Endothelial cell of umbilical vein (primary cell): ENCODE measurements around the gene OCRL. TPM values are rescaled to one million over a fixed set of nuclear protein-coding genes. Genes with fewer than 3 reads are reported as not detected.

Experiments used
- BruUV-seq: library from RNA; stranded (reverse); fragments of 400-500 nt; replicated peaks from 2 replicates; lab custom pipeline; 2021; lab: Mats Ljungman, UMichigan
- CTCF ChIA-PET: fragments of 300-600, 350-600 bp; sonication (Branson Sonifier 250); formaldehyde crosslinking; loops from one replicate; lab custom pipeline; 2021; ENCODE audit warnings: antibody characterized with exemption, inconsistent platforms; lab: Charles Lee
- POLR2A ChIA-PET: fragments of 300-600, 350-600 bp; sonication (Branson Sonifier 250); formaldehyde crosslinking; loops from one replicate; lab custom pipeline; 2021; ENCODE audit warnings: antibody characterized with exemption, inconsistent platforms; lab: Charles Lee
- DNase-seq: peaks from one replicate; pipeline ENCODE4 v3.0.0-alpha.2; 2011; ENCODE audit warnings: low read depth, low spot score
- FAIRE-seq: peaks from 2 replicates; lab custom pipeline; 2011; peaks lifted over from hg19 to GRCh38; lab: Jason Lieb, UNC
- H2AFZ ChIP-seq: 2 replicates; pipeline ENCODE4 v1.6.0; 2012; ENCODE audit warnings: low read depth, low read length, control low read depth, inconsistent platforms
- H3K27ac ChIP-seq: 2 replicates; pipeline ENCODE4 v1.5.1; 2011; ENCODE audit warnings: low read depth, mild to moderate bottlenecking, control low read depth, low read length, moderate library complexity; ENCODE audit not compliant: insufficient read depth
- H3K27me3 ChIP-seq, 2 experiments: 2 replicates each; pipeline versions ENCODE4 v1.6.0 to v1.6.1; 2011; ENCODE audit warnings: low read length in 2 of 2, mixed read lengths in 1 of 2; ENCODE audit not compliant: control insufficient read depth in 2 of 2, insufficient read depth in 2 of 2
- H3K36me3 ChIP-seq, 2 experiments: 2 replicates in 1 of 2; 3 replicates in 1 of 2; pipeline ENCODE4 v1.5.1; 2011; ENCODE audit warnings: low read length in 2 of 2, mild to moderate bottlenecking in 1 of 2, moderate library complexity in 1 of 2; ENCODE audit not compliant: control insufficient read depth in 2 of 2, insufficient read depth in 2 of 2; ENCODE audit errors: extremely low read depth in 1 of 2
- H3K4me1 ChIP-seq: 3 replicates; pipeline ENCODE4 v1.5.1; 2011; ENCODE audit warnings: mild to moderate bottlenecking, low read length; ENCODE audit not compliant: control insufficient read depth, insufficient read depth; ENCODE audit errors: extremely low read depth
- H3K4me2 ChIP-seq: 2 replicates; pipeline ENCODE4 v1.6.1; 2011; ENCODE audit warnings: low read length, control low read depth, mixed read lengths; ENCODE audit not compliant: insufficient read depth
- H3K4me3 ChIP-seq, 3 experiments: fragments of 200-600 bp in 1 of 3; sonication (generic), shearing (Covaris generic) in 1 of 3; replicated peaks in 1 of 3; 2 replicates each; pipeline ENCODE4 v1.5.1; 2011 to 2016; ENCODE audit warnings: control low read depth in 3 of 3, low read length in 3 of 3, mild to moderate bottlenecking in 2 of 3, inconsistent platforms in 1 of 3, low read depth in 1 of 3, moderate library complexity in 1 of 3; ENCODE audit not compliant: insufficient read depth in 1 of 3
- H3K79me2 ChIP-seq: 2 replicates; pipeline ENCODE4 v1.6.0; 2012; ENCODE audit warnings: low read length, inconsistent platforms; ENCODE audit not compliant: control insufficient read depth, insufficient read depth
- H3K9ac ChIP-seq: replicated peaks from 2 replicates; pipeline ENCODE3; 2011; ENCODE audit warnings: low read length, control low read depth; ENCODE audit not compliant: insufficient read depth; ENCODE audit errors: extremely low read depth
- H3K9me1 ChIP-seq: replicated peaks from 3 replicates; pipeline ENCODE4 v1.6.0; 2011; ENCODE audit warnings: mild to moderate bottlenecking, low read length; ENCODE audit not compliant: control insufficient read depth, insufficient read depth; ENCODE audit errors: extremely low read depth
- H3K9me3 ChIP-seq: replicated peaks from 2 replicates; pipeline ENCODE4 v1.5.1; 2012; ENCODE audit warnings: low read length, inconsistent platforms; ENCODE audit not compliant: control insufficient read depth, insufficient read depth
- H4K20me1 ChIP-seq: replicated peaks from 2 replicates; pipeline ENCODE3; 2011; ENCODE audit warnings: mild to moderate bottlenecking, low read length; ENCODE audit not compliant: control insufficient read depth, insufficient read depth; ENCODE audit errors: extremely low read depth
- CTCF ChIP-seq, 2 donors: IDR thresholded peaks; 1 replicate in 1 of 2; 2 replicates in 1 of 2; pipeline ENCODE4 v1.5.1; 2011; ENCODE audit warnings: low read length in 2 of 2, mild to moderate bottlenecking in 2 of 2, moderate library complexity in 2 of 2, control low read depth in 1 of 2, inconsistent platforms in 1 of 2, low read depth in 1 of 2; ENCODE audit not compliant: insufficient read depth in 1 of 2; ENCODE audit errors: extremely low read depth in 1 of 2
- EZH2 ChIP-seq: IDR thresholded peaks from 2 replicates; pipeline ENCODE4 v1.6.1; 2012; ENCODE audit warnings: borderline replicate concordance, low read depth, mild to moderate bottlenecking, moderate library complexity, low read length, inconsistent platforms; ENCODE audit not compliant: severe bottlenecking
- FOS ChIP-seq: IDR thresholded peaks from 2 replicates; pipeline ENCODE4 v1.6.1; 2011; ENCODE audit warnings: mild to moderate bottlenecking, low read length, moderate library complexity, borderline replicate concordance; ENCODE audit not compliant: insufficient read depth
- GATA2 ChIP-seq: IDR thresholded peaks from 2 replicates; pipeline ENCODE4 v1.7.0; 2011; ENCODE audit warnings: low read depth, mild to moderate bottlenecking, moderate library complexity, mixed read lengths, low read length; ENCODE audit not compliant: insufficient read length, insufficient read depth
- JUN ChIP-seq: IDR thresholded peaks from 2 replicates; pipeline ENCODE4 v1.6.1; 2011; ENCODE audit warnings: borderline replicate concordance, low read depth; ENCODE audit not compliant: insufficient read length, insufficient read depth
- MAX ChIP-seq: IDR thresholded peaks from 2 replicates; pipeline ENCODE4 v1.6.1; 2011; ENCODE audit not compliant: insufficient read depth, insufficient read length
- MYC ChIP-seq: IDR thresholded peaks from one replicate; pipeline ENCODE4 v1.6.1; 2011; ENCODE audit warnings: mild to moderate bottlenecking, low read depth, low read length
- POLR2A ChIP-seq: IDR thresholded peaks from 2 replicates; pipeline ENCODE4 v1.6.1; 2012; ENCODE audit warnings: low read depth, mild to moderate bottlenecking, control low read depth, low read length
- POLR2AphosphoS5 ChIP-seq: IDR thresholded peaks from 2 replicates; pipeline ENCODE4 v1.6.1; 2012; ENCODE audit warnings: low read depth, mild to moderate bottlenecking, control low read depth, low read length, moderate library complexity; ENCODE audit not compliant: insufficient read depth
- dilution Hi-C: fragments of 300-500 bp; cut with MboI; formaldehyde crosslinking; loops from one replicate; pipeline ENCODE4 v1.15.0; 2019; ENCODE audit warnings: low sequenced_read_pairs; ENCODE audit not compliant: extremely low pct_ligation_motif_present
- intact Hi-C: fragments of 100-400 bp; cut with micrococcal nuclease; formaldehyde crosslinking; loops from one replicate; pipeline ENCODE4 v1.10.0; 2022
- polyA plus RNA-seq, 4 experiments: library from polyadenylated mRNA; depleted of rRNA in 3 of 4; stranded (reverse) in 3 of 4; unstranded in 1 of 4; fragments of >200 nt; gene quantifications; 2 replicates each; pipeline versions ENCODE4 v1.2.1 to v1.2.3, GENCODE V29; 2011 to 2012; ENCODE audit warnings: missing spikeins in 1 of 4
- total RNA-seq: library from RNA; stranded (reverse); gene quantifications from 2 replicates; pipeline ENCODE4 v1.2.3, GENCODE V29; 2021

Gene OCRL
- total and polyA plus RNA-seq, 2 donors (not counting 3 experiments of a cell fraction or from before 2014, with no cell fraction given): 14.6 to 20.9 TPM

GRCh38 chrX:129636175-129636681, 96.2 kb downstream of the OCRL start:
- ChIA-PET CTCF (interaction anchor here (0.9 to 8.1 kb wide), 7 partner anchors 9 to 424 kb away, joined by 3 to 142 read pairs (median 6); no protein-coding TSS in a partner anchor), POLR2A (no interaction called here)
- DNase-seq (no peak), FAIRE-seq (no peak)
- Histone ChIP-seq H3K4me1 (peaks cover 7% of the 10 kb centered on the region), H3K27me3 (no peaks in the 10 kb centered on the region), H3K4me3 (no peak overlapping the region), H3K9me3 (no peaks in the 10 kb centered on the region), H4K20me1 (no peaks in the 10 kb centered on the region), H3K9me1 (no peaks in the 10 kb centered on the region), H3K4me2 (no peak overlapping the region), H2AFZ (no peak overlapping the region), H3K79me2 (no peaks in the 10 kb centered on the region), H3K36me3 (no peaks in the 10 kb centered on the region), H3K27ac (no peak overlapping the region), H3K9ac (no peak overlapping the region)
- no TSS peak for BruUV-seq
- intact Hi-C loops (no loop called here), dilution Hi-C loops (no loop called here)
- TF ChIP-seq MYC (no peak), POLR2AphosphoS5 (no peak), GATA2 (no peak), MAX (no peak), POLR2A (no peak), FOS (no peak), EZH2 (no peak), JUN (no peak), CTCF (IDR thresholded peaks at IDR 0.05; ENCODE audit: extremely low read depth in 1 of 2, insufficient read depth in 1 of 2, low read depth in 1 of 2, low read length in 2 of 2) (no peak)
